DMS 273 (cell line): ENCODE measurements around the gene NAV3.

Experiments
- DNase-seq: peaks from one replicate; lab custom pipeline; 2025; ENCODE audit not compliant: unreplicated experiment; lab: John Stamatoyannopoulos, UW

The NAV3 gene

DNA sequence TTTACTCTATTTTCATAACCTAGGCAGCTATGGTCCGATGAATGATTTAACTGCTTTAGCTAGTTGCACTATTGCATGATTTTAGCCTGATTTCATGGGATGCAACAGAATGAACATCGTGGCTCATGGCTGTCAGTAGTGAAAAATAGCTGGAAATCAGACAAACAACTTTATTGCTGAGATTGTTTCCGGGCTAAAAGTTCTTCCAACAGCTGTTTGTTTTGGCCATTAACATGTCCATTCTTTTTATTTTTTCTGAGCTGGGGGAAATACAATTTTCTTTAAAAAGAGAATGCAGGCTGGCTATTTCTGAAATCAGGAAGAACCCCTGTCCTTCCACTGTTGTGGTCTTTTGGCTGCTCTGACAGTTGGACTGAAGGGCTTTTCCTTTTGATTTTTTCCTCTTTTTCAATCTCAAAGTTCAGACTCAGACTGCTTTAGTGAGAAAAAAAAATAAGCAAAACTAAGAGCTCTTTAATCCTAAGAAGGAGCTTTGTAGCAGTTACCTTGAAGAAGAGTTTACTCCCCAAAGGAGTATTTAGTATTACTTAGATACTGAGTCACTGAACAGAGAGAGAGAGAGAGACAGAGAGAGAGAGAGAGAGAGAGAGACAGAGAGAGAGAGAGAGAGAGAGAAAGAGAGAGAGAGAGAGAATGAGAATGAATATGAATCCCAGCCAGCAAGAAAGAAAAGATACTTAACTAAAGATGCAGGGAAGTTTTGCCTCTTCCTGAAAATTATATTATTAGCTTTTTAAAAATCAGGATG is at the start of gene NAV3:
Gene NAV3 (plus strand): TSS at position 312 of the 769 bp plus-strand sequence. CDS start 568 bp downstream, outside the sequence.
- DNase-seq = no peak

- no peak for DNase-seq
These were observed 48.7 kb upstream of the NAV3 start for GRCh38 chr12:77782034-77782433.

GRCh38 chr12:77782766-77783165 is 47.9 kb upstream of the NAV3 start:
- DNase-seq = no peak

DNA sequence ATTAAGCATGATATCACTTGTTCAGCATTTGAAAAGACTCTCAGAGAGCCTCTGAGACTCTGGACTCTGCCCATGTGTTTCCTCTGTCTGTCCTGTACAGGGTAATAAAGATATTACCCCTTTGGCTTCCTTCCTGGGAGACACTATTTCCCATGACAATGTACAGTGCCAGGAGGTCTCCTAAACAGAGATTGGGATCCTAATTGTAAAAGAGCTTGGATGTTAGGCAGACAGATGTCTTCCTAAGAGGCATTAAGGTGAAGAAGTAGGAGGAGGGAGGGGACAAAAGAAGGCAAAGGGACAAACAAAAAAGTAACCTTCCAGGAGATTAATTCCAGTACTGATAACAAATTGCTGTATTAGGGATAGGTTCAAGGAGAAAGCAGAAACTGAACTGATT is 45.5 kb upstream of the NAV3 start:
- DNase-seq = no peak

GRCh38 chr12:77786675-77787074 is 44.0 kb upstream of the NAV3 start:
- no peak for DNase-seq

GRCh38 chr12:77788231-77789168 is 42.2 kb upstream of the NAV3 start:
- no peak for DNase-seq

DNA sequence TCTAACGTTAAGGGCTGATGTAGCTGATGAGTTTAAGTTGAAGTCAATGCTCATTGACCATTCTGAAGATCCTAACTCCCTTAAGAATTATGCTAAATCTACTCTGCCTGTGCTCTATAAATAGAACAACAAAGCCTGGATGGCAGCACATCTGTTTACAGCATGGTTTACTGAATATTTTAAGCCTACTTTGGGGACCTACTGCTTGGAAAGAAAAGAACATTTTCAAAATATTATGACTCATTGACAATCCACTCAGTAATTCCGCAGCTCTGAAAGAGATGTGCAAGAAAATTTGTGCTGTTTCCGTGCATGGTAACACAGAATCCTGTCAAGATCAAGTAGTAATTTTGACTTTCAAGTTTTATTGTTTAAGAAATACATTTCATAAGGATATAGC is 35.0 kb upstream of the NAV3 start:
- DNase-seq = no peak

DNA sequence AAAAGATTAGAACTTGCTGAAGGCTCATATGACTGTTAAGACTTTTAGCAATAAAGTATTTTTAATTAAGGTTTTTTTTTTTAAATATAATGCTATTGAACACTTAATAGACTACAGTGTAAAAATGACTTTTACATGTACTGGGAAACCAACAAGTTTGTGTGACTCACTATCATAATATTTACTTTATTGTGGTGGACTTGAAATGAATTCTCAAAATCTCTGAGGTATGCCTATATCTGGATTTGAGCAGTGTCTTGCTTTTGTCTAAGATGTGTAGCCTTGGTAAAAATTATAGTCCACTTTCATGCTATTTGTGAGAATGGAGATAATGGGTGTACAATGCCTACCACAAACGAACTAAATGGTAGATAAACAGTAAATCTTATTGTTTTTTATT is 33.9 kb upstream of the NAV3 start:
- DNase-seq = no peak

DNA sequence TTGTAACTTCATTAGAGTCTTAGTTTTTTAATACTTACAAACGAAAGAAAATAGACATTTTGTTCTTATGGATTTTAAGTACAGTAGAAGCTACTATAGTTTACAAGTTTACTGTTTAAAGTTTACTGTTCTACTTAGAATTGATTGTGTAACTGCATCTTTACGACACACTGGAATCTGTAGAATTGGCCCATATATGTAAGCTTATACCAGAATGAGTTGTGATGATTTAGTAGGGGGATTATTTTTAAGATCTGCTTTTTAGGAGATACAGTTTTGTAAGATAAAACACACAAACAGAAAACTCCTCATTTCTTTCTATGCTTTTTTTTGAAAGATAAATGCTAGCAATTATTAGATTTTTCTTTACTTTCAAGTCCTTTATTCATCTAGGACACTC is 30.2 kb upstream of the NAV3 start:
- DNase-seq = no peak

DNA sequence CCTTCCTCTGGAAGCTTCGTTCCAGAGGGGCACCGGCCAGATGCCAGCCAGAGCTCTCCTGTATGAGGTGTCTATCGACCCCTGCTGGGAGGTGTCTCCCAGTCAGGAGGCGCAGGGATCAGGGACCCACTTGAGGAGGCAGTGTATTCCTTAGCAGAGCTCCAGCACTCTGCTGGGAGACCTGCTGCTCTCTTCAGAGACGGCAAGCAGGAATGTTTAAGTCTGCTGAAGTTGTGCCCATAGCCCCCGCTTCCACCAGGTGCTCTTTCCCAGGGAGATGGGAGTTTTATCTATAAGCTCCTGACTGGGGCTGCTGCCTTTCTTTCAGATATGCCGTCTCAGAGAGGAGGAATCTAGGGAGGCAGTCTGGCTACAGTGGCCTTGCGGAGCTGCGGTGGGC is 22.2 kb upstream of the NAV3 start:
- no peak for DNase-seq

DNA sequence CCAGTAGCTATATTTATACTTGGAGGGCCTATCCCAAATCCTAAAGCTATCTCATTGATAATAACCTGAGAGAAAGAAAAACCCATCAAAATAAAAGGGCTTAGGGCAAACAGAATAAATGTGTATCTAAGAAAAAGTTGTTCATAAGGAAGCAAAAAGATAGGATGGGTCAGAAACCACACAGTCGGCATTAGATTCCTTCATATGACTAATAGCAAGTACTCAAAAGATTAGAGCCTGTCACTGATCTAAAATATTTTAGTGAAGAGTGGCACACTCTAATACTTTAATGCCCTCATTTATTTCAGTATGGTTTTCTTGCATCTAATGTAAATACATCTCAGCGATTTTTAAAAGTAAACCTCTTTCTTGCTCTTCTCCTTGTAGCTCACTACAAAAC is 17.1 kb upstream of the NAV3 start:
- DNase-seq = no peak

DNA sequence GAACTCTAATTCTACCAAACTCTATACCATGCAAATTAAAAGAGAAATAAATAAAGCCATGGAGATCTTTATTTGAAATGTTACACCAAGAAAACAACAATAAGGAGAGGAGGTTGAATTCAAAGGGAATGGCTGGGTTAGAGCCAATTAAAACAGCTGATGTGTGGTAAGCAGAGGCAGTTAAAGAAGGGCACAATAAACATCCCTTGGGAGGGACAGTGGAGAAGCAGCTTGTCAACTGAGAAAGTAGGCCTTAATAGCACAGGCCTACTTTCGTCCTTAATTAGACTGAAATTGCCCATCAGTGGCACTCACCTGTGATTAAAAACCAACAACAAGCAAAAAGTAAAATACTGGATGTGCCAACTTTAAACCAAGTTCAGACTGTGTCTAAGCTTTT is 16.3 kb upstream of the NAV3 start:
- DNase-seq = peak; percentile 8

- DNase-seq = no peak
These were observed 14.5 kb upstream of the NAV3 start for GRCh38 chr12:77816196-77816595.

DNA sequence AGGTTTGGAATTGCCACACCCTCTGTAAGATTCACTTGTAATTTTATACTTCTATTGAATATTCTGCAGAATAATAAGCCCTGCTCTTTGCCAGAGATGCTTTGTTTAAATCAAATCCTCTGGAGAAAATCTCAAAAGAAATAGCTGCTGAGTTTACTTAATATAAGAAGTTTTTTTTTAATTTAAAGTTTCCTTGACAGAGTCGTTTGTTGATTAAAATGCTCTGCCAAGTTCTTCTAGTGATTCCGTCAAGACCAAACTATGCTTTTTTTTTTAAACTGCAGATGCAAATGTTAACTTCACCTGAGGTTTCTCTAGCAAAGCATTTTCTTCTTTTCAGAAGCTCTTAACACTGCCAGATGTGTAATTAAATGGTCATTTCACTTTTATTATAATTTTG is 13.4 kb upstream of the NAV3 start:
- DNase-seq = peak; percentile 37

DNA sequence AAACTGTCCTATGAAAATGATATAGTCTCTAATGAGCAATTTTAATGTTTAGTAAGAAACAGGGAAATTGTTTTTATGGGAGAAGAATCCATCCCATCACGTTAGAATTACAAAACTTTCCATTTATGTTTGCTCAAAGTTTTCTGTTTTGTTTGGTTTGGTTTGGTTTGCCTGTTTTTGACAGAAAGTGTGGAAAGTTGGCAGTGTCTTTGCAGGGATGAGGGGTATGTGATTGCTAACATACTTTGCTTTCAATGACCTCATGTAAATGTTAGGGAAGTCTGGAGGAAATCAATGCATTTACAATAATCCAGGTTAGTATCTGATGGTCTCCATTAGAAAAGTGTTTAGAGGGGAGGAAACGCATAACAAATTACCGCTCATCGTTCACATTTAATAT is 12.3 kb upstream of the NAV3 start:
- no peak for DNase-seq

DNA sequence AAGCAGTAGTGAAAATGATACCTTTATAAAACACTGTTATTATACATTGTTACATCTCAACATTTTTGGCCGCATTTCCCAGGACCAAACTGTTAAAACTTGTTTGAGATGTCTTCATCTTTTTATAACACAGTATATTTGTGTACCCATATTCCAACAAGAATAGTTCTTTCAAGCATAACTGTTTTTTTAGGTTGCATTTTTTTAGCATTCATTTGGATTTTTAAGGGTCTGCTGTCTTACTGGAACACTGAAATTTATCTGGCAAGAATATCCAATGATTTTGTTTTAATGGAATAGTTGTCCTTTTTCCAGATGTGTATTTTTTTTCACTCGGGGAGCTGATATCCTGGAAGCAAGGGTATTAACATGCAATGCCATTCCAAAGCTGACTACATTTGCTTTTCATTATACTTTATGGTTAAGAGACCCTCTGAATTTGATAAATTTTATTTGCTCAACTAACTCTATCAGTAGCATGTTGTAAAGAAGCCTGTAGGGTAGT is 8.9 kb upstream of the NAV3 start:
- DNase-seq = no peak

DNA sequence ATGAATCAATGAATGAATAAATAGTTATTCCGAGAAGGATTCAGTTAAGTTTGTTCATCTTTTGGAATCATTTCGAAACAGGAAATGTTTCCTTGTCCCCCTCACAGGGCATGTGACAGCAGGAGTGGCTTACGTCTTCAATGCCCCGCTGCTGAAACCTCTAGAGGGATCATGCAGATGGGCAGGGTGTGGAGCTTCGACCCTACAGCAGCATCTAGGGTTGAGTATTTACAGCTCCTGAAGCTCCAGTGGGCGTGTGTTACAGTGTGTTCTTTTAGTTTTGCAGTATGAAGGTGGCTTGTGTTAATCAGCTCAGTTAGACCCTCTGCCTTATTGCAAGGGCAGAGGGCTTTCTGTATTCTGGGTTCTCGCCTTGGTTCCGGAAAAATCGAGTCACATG is 2.6 kb downstream of the NAV3 start:
- DNase-seq = no peak

DNA sequence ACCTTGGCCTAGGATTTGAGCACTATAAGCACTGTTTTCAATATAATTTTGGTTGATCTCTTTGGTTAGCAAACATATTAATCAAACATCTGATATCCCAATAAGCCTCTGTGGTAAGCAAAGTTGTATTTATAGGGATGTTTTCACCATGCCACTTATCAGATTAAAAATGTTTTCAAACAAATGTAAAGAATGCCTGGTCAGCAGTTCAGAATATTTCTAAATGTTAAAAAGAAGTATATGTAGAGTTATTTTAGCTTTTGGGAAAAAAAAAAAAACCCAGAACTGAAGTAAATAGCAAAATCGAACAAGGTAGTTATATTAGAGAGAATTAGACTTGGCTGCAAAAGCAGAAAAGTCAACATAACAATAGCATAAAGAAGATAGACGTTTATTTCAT is 3.9 kb downstream of the NAV3 start:
- DNase-seq = no peak

- no peak for DNase-seq
These were observed 5.3 kb downstream of the NAV3 start for GRCh38 chr12:77835969-77836368.

DNA sequence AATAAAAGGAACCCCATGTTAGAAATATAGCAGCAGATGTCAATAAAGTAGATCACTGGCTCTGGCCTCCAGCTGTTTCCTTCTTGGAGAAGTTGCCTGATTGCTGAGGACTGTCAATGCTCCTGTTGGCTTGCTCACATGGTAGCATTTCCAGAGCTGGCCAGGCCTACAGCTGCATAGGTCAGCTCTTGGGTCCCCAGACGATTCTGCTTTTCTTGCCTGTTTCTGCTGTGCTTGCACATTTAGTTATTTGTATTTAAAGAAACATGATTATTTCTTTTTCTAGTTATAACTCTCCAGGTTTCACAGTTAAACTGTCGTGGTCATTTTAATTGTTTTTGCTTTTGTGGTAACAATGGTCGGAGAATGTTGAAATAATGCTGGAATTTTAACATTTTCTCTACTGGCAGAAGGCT is 7.2 kb downstream of the NAV3 start:
- peak; percentile 50 for DNase-seq

DNA sequence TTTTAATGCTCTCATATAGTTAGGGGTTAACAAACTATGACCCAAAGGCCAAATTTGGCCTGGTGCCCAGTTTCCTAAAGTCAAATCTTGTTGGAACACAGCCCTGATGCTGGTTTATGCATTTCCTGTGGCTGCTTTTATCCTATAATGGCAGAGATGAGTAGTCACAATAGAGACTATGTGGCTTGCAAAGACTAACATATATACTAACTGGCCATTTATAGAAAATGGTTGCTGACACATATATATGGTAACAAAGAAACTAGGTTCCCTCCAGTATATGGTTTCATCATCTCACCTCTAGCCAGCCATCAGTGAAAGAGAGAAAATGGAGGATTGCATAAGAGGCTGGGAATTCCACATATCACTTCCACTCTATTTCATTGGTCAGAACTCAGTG is 10.8 kb downstream of the NAV3 start:
- no peak for DNase-seq

GRCh38 chr12:77842430-77842829 is 11.7 kb downstream of the NAV3 start:
- DNase-seq = no peak
